Tibial nerve (tissue), 4 donors: ENCODE results near the gene ARCN1.

Experiments
- CTCF ChIP-seq, 5 experiments: fragments of 200-600 bp in 3 of 5; fragments of 450-650 bp in 2 of 5; sonication (generic) in 3 of 5; IDR thresholded peaks; one replicate each; pipeline ENCODE4 v1.5.1; 2016 to 2019; ENCODE audit warnings: antibody characterized with exemption in 5 of 5, mild to moderate bottlenecking in 3 of 5, moderate library complexity in 2 of 5
- EP300 ChIP-seq, 2 donors: sonication (generic); formaldehyde crosslinking; IDR thresholded peaks; one replicate each; pipeline ENCODE4 v1.6.1; 2017; ENCODE audit warnings: antibody characterized with exemption in 2 of 2, mild to moderate bottlenecking in 1 of 2
- POLR2A ChIP-seq, 2 donors: fragments of 450-650 bp; IDR thresholded peaks; one replicate each; pipeline ENCODE4 v1.6.1; 2017; ENCODE audit warnings: antibody characterized with exemption in 2 of 2, mild to moderate bottlenecking in 2 of 2, moderate library complexity in 2 of 2

GRCh38 chr11:118606157-118606843 lies 34.1 kb downstream of the ARCN1 start:
- TF ChIP-seq CTCF (IDR thresholded peaks at IDR 0.05) = no peak
- TF ChIP-seq EP300 (IDR thresholded peaks at IDR 0.05) = no peak
- no peak for TF ChIP-seq POLR2A (IDR thresholded peaks at IDR 0.05)
